T-helper 1 cell treated with Interleukin-12 subunit alpha and Interleukin-12 subunit beta and Interleukin-4 antibody, amounts not matched to agents 30 ng/mL and 1 ng/mL, for 36 hours (primary cell): ENCODE data around the gene PDE2A. TPM values are rescaled to one million over a fixed set of nuclear protein-coding genes. Genes with fewer than 3 reads are reported as not detected.

Experiments
- intact Hi-C: fragments of 100-400 bp; cut with micrococcal nuclease; formaldehyde crosslinking; loops from one replicate; pipeline ENCODE4 v1.15.1; 2024
- total RNA-seq: library from RNA; stranded (reverse); gene quantifications from 2 replicates; pipeline ENCODE4 v1.2.3, GENCODE V29; 2022

Gene PDE2A
- total RNA-seq, 1 donor from 2014 or later, result 0.81 TPM

DNA sequence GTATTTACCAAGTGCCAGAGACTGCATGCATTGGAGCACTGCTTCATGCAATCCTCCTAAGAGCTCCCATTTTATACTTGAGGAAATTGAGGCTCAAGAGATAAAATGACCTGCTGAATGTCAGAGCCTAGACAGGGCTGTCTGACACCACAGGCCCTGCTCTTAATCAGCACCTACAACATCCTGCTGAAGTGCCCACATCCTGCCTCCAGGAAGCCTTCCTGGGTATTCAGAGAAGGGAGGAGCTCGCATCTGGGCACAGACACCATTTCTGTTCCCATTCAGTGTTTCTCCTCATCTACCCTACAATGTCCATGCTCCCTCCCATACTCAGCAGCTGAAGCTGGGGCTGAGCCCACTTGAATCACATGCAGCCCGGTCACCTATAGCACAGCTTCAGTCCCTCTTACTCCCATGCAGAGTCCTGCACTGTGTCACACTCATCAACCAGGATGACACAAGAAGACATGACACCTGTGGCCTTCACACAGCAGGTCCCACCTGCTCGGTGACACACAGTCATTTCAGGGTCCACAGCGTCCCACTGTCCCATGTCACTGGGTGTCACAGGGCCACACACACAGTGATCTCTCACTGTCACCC is 53.1 kb downstream of the PDE2A start:
- intact Hi-C loops, result loop anchor here (5.0 kb wide), 1 partner anchor 34 kb away; no protein-coding TSS in a partner anchor

DNA sequence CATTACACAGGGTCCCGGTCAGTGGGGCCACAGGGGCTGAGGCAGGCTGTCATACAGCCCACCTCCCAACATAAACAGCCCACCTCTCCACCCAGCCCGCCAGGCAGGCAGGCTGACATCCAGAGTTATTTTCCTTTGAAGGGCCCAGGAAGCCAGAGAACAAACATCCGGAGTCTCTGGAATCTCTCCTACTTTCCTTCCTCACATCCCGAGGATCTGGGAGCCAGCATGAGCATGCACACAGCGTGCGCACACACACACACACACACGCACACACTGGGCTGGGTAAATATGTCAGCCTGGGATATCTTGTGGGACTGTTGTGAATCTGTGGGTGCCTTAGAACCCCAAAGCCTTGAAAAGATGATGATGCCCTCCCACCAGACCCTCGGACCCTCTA is 55.4 kb downstream of the PDE2A start:
- intact Hi-C loops, result no loop called here

DNA sequence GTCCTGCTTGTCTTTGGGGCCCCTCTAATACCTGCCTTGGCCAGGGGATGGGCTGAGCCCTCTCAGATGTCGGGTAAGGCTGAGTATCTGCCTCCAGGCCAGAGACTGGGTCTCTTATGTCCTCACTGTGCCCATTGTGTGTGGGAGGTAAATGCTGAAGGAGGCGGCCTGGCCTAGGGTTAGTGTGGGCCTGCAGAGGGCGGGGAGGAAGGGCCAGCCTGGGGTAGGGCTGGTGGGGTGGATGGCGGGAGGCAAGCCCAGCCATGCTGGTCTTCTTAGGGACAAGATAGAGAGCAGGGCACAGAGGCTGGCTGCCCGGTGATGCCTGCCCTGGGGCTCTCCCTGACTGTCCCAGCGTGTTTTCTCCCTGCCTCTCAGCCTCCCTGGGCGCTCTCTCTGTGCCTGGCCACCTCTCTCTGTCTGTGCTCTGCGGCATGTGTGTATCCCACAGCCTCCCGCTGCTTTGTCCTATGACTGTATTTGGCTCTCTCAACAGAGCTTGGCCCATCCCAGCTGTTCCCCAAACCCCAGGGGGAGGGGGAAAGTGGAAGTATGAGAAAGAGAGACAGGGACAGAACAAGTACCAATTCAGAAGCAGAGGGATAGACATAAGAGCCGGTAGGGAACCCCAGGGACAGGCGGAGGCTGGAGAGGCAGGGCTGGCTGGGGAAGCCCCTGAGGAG is 57.0 kb downstream of the PDE2A start:
- intact Hi-C loops, result no loop called here

DNA sequence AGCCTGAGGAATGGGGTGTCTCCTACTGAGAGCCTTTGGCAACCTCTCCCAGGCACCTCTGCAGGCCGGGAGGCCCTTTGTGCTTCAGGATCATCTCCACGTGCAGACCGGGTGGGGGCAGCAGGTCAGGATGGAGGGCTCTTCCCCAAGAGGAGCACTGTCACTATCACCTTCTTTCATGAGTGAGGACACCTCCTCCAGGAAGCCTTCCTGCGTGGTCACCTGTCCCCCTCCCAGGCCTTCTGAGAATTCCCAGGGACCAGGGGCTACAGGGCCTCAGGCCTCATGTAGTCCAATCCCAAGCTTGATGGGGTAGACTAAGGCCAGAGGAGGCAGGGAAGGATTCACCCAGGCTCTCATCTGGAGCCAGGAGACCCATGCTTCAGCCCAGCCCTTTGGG is 57.6 kb downstream of the PDE2A start:
- intact Hi-C loops, result no loop called here

DNA sequence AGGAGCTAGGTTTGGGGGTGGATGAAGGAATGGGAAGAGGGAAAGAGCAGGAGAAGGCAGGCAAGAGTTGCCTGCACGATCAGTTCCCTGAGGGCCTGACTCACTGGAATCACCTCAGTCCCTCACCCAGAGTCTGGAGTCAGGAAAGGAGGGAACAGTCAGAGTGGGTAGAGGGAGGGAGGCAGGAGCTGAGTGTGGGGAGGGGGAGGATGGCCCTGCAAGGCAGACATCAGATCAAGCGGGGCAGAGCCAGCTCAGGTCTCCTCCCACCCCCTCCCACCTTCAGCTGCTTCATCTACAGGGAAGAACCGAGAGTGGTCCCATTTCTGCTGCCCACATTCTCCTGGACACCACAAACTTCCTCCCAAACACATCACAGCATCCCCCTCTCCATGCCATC is 58.9 kb downstream of the PDE2A start:
- intact Hi-C loops, result no loop called here

DNA sequence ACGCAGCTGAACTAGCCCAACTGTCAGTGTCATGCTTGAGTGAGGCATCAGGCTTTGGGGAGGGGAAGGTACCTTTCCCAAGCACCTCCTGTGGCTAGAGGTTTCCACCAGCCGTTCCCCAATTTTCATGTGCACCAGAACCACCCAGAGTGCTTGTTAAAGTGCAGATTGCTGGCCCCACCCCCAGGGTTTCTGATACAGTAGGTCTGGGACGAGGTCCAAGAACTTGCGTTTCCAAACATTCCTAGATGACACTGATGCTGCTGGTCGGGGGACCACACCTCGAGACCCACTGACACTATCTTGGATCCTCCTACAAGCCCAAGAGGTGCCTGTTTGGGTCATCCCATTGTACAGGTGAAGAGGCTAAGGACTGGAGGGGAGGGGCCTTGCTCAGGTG is 59.8 kb downstream of the PDE2A start:
- intact Hi-C loops, result no loop called here

DNA sequence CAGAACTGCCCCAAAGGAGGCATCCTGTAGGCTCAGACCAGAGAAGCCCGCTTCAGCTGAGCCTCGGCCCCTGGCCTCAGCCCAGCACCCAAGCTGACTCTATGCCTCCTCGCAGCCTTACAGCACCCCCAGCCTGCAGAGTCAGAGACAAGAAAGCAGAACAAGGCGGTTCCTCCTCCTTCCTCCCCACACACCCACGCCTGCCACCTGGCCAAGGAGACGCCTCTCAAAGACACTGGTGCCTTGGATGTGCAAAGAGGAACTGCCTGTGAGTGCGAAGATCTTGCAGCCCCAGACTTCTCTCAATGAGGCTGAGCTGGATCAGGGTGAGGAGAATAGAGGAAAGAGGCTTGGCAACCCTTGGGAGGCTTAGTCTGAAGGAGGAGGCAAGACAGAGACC is 60.2 kb downstream of the PDE2A start:
- intact Hi-C loops, result no loop called here

DNA sequence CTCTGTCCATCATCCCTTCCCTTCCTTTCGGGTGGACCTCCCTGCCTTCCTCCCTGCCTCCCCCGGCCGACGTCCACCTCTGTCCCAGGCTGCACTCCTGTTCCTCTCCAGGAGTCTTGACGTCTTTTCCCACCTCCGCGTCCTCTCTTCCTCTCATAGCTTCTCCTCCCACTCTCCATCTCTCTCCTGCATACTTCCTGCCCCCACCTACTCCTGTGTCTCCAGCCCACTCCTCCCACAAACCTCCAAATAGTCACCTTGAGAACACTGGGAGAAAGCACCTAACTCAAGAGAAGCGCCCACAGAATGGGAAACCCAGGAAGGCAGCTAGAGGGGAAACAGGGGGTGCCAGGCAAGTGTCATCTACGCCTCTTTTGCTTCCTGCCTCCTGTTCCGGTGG is 60.8 kb downstream of the PDE2A start:
- intact Hi-C loops, result no loop called here

DNA sequence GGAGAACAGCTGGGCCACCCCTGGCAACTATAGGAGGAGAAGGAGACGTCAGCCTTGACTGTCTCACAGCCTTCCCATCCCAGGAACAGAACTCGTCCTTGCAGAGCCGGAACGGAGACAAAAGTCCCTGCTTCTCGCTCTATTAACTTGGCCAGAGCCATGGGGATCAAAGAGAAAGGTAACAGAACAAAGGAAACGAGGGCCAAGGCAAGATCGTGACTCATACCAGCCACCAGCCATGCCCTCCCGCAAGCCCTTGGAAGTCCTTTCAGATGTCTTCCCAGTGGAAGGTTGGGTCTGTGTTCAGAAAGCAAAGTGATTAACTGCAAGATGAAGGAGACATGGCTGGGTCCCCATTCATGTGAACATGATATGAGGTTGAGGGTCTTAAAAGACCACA is 64.7 kb downstream of the PDE2A start:
- intact Hi-C loops, result loop anchor here (1.0 kb wide), 1 partner anchor 138 kb away; no protein-coding TSS in a partner anchor

DNA sequence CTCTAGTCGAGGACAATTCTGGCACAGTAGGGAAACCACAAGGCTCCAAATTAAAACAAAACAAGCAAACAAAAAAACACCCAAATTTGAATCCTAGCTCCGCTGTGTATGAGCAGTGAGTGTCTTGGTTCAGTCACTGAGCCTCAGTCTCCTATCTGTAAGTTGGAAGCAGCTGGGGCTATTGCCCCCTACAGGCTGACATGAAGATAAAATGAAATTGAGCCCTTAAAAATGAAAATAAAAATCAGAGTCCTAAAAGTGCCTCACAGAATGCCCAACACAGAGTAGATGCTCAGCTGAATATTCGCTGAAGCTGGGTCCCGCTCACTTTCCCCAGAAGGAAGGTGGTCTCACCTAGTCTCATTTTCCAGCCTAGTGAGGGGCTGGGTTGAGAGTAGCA is 65.2 kb downstream of the PDE2A start:
- intact Hi-C loops, result loop anchor here (1.0 kb wide), 1 partner anchor 138 kb away; no protein-coding TSS in a partner anchor

DNA sequence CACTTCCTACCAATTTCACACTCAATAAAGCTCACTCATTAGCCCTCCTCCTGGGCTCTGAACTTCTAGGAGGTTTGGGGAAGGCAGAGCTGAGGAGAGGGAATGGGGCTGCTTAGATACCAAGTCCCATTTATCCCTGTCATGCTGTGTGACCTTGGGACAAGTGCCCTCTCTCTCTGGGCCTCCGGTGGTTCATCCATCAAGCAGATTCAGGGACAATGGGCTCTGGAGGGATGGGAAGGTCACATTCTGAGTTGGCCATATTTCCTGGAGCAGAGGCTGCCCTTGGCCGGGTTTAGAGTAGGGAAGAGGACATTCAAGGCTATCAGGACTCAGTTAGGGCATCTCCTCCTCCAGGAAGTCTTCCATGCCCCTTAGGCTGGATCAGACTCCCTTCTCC is 66.7 kb downstream of the PDE2A start:
- intact Hi-C loops, result no loop called here

DNA sequence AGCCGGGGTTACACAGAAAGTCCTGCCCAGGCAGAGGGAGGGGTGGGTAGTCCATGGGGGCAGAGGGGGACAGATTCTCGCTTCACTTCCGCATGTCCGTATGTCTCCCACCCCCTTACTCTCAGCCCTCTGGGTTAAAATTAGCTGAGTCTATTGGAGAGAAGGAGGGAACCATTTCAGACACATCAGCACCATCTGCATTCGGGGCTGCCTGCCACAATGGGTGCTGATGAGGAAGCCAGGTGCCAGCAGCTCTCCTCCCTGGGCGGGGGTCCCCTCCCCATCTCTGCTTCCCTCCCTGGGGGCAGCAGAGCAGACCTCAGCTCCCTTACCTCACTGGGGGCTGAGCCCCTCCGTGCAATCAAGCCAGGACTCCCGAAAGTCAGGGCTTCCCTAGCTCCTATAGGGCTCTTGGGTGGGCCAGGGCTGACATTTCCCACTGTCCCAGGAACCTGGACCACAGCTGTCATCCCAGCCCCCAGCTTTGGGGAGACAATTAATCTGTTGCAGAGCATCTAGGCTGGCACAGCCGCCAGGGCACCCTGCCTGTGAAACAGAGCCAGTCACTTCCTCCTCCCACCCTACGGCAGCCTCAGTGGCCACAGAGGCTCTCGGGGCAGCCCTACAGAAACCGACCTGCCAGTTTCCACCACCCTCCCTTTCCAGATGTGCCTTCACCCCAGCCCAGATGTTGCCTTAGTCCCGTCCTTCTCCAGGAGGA is 67.3 kb downstream of the PDE2A start:
- intact Hi-C loops, result no loop called here

DNA sequence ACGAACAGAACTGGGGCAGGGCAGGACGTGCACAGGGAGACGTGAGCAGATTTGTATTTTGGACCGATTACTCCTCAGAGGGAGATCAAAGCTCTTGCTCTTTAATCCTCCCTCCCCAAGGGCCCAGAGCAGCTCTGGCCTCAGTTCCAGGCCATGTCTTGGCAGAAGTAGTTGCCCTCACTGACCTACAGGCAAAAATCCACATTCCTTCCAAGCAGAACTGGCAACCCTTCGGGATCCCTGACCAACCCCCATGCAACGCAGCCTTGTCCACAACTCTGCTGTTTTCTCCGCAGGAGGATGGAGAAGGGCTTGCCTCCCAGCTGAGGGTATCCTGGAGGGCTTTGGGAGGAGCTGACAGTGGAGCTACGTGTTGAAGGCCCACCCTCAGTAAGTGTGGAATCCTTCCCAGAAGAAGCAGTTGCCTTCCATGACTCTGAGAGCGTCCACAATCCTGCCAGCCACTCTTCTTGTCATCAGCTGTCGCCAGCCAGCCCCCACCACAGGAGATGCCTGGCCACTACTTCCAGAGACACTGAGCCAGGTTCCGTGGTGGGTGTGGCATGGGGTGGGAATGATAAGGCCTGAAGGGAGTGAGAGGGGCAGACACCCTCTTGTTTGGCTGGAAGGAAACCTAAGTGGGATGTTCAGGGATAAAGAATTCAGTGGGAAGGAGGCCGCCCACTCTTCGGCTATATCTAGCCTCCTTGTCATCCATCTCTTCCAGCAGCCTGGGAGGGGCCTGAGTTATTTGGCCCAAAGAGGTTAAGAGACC is 68.1 kb downstream of the PDE2A start:
- intact Hi-C loops, result no loop called here

DNA sequence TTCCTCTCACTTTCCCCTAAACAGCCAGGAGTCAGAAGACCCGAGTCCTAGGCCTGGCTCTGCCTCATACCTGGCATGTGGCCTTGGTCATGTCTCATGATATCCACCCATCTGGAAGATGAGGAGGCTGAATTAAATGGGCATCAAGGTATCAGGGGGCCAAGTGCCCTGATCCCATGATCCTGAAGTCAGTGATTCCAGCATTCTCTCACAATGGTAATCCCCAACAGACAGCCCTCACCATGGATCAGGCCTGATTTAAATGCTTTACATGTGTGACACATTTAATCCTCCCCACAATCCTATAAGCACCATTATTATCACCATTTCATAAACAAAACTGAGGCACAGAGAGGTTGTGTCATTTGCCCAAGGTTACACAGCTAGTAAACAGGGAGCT is 70.0 kb downstream of the PDE2A start:
- intact Hi-C loops, result no loop called here

DNA sequence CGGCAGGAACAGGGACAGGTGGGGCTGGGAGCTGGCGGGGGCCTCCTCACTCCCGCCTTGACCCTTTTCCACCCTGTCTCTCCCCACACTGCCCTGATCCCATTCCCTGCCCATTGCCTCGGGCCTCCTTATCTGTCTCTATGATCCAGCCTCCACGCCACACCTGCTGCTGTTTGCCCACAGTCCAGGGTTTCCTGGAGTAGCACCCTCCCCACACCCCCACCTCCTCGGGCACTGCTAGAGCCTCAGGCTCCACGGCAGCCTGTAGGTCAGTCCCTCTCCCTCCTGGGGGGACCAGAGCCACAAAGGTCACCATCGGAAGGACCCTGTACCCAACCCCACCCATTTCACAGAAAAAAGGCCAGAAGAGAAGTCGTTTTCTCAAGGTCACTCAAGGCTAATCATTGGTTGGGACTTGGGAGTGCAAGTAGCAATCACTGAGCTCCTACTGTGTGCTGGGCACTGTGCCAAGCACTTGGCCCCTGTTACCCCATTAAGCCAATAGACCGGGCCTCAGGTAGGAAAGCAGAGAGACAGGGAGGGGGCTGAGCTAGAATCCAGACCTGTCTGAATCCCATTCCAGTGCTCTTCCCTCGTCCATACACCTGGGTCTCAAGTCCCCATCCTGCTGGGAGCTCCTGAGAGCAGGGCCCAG is 71.8 kb downstream of the PDE2A start:
- intact Hi-C loops, result no loop called here

DNA sequence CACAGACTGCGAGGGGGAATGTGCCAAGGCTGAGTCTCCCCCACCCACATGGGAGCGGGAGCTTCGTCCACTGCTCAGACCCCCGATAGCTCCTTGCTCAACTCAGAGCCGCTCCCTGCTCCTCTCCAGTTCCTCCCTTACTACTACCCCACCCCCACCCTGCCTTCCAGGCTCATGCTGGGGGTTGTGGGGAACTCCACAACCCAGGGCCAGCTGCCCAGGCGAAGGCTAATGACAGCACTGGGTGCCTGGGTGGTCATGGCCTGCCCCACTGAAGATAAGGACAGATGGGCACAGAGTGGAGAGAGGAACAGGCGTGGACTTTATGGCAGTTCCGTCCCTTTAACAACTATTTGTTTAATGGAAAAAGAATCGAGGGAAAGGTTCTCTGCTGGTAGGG is 73.7 kb downstream of the PDE2A start:
- intact Hi-C loops, result no loop called here

DNA sequence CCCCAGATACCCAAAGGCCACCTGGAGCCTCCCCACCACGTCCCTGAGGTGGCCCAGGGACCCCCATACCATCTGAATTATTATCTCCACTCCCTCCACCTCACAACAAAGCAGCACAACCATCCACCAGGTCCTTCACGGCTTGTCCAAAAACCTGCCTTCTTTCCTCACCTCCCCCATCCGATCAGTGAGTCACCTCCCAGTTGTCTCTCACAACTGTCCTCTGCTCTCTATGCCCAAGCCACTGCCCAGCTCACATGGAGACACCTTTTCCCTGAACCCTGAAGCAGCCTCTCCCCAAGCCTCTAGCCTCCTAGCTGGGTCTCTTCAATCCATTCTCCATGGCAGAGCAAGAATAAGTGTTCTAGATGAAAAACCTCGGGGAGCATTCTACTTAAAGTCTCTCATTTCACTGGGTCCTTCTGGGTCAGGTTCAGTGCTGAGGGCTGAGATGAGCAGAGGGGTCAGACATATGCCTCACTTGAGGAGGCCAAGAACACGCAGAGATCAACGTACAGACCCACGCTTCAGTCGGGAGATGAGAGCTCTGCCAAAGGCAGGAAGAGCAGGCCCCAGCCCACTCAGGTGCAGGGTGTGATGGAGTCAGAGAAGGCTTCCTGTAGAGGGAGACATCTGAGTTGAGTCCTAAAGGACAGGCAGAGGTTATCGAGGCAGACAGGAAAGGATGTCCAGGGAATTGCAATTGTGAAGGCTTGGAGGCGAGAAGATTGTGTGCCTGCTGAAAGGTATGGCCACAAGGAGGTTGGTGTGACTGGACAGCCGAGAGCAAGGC is 74.7 kb downstream of the PDE2A start:
- intact Hi-C loops, result no loop called here

DNA sequence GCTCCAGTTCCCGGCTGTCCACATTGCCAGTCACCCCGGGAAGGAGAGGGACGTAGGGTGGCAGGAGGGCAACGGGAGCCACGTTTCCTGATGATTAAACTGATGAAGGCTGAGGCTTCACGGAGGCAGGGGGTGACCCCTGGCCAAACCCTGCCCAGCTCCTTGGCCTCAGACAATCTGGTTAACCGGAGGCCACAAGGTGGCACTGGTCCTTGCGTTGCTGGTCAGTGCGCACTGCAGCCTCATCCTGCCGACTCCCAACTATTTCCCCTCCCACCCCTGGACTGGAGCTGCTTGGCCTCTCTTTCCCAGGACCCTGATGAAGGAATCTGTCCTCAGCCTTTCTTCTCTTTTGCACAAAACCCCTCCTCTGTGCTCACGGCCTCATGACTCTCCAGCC is 75.3 kb downstream of the PDE2A start:
- intact Hi-C loops, result no loop called here

DNA sequence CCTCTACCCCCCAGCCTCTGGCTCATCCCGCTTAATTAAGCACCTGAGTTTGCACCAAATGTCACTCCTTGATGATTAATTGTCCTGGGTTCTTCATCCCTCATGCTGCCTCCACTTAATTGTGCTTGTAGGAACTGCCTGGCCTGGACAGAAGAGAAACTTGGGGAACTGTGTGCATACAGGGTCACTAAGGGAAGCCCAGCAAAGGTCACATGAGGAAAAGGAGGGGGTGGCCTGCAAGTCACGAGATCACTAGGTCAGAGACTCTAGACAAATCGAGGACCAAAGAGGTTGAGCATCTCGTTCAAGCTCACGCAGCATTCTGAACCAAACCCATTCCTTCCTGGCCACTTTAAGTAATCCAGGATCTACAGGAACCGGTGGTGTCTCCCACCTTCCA is 75.8 kb downstream of the PDE2A start:
- intact Hi-C loops, result no loop called here

DNA sequence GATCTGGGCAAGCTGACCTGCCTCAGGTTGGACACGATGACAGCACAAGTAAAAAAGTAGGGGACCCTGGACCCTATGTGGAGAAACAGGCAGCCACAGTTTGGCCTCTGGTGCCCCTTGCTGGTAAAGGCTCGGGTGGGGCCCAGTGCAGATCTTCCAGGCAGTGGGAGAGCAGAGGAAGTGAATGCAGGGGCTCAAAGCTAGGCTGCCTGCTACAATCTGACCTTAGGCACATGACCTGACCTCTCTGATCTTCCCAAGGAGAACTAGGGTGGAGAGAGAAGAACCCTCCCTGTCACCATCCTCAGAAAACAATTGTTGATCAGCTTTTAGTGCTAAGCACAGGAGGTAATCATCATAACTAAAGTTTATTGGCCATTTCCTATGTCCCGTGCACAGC is 76.5 kb downstream of the PDE2A start:
- intact Hi-C loops, result no loop called here

DNA sequence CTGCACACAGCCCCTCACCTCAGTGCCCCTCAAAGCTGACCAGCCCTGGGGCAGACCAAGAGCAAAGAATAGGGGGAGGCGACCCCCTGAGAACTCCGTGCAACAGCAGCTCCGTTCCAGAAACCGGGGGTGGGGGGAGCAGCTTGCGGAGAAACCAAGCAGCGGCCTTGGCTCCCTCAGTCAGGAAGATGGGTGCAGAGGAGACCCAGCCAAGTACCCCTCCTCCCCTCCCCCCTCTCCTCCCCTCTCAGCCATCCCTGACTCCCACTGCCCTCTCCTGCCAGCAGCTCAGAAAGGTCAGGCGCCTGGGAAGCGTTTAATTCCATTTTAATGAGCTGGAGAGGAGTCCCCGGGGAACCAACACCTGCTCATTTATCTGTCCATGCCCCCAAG is 78.9 kb downstream of the PDE2A start:
- intact Hi-C loops, result no loop called here
